Epithelial cell of proximal tubule (primary cell): ENCODE data around the gene AP1S3. TPM values are rescaled to one million over a fixed set of nuclear protein-coding genes. Genes with fewer than 3 reads are reported as not detected.
"Not testable (repeated sequence)": the region's sequence is repeated elsewhere in the genome, so short reads cannot be mapped to it uniquely, and the experiment has no call there.

Experiments
- DNase-seq: peaks from one replicate; pipeline ENCODE4 v3.0.0-alpha.2; 2011; ENCODE audit warnings: low read depth
- H3K4me3 ChIP-seq: 2 replicates; pipeline ENCODE4 v1.5.1; 2011; ENCODE audit warnings: low read depth, mild to moderate bottlenecking, low read length
- total RNA-seq: library from RNA; depleted of rRNA; stranded (reverse); fragments of >200 nt; gene quantifications from 2 replicates; pipeline ENCODE4 v1.2.3, GENCODE V29; 2015
- TF ChIP-seq, protein P1 (sequence below): conservative IDR thresholded peaks from 2 replicates; pipeline ENCODE4 v1.5.1; 2012; ENCODE audit warnings: low read depth, mild to moderate bottlenecking, low read length

AP1S3 gene
- total RNA-seq, 1 donor from 2014 or later = 28.8 TPM

- TF ChIP-seq, protein P1, sequence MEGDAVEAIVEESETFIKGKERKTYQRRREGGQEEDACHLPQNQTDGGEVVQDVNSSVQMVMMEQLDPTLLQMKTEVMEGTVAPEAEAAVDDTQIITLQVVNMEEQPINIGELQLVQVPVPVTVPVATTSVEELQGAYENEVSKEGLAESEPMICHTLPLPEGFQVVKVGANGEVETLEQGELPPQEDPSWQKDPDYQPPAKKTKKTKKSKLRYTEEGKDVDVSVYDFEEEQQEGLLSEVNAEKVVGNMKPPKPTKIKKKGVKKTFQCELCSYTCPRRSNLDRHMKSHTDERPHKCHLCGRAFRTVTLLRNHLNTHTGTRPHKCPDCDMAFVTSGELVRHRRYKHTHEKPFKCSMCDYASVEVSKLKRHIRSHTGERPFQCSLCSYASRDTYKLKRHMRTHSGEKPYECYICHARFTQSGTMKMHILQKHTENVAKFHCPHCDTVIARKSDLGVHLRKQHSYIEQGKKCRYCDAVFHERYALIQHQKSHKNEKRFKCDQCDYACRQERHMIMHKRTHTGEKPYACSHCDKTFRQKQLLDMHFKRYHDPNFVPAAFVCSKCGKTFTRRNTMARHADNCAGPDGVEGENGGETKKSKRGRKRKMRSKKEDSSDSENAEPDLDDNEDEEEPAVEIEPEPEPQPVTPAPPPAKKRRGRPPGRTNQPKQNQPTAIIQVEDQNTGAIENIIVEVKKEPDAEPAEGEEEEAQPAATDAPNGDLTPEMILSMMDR = no peak
- no peak for DNase-seq
- no peak overlapping the region for H3K4me3 ChIP-seq
Measured at GRCh38 chr2:223824301-223824700, 13.1 kb downstream of the AP1S3 start.

GRCh38 chr2:223822818-223823217, 14.6 kb downstream of the AP1S3 start:
- no peak overlapping the region for H3K4me3 ChIP-seq
- TF ChIP-seq, protein P1 = no peak
- no peak for DNase-seq

- no peak overlapping the region for H3K4me3 ChIP-seq
- TF ChIP-seq, protein P1 = no peak
- DNase-seq = no peak
Measured at GRCh38 chr2:223820549-223820948, 16.8 kb downstream of the AP1S3 start.

- no peak for DNase-seq
- TF ChIP-seq, protein P1 = no peak
- H3K4me3 ChIP-seq = no peak overlapping the region
Measured at GRCh38 chr2:223819891-223820290, 17.5 kb downstream of the AP1S3 start.

DNA sequence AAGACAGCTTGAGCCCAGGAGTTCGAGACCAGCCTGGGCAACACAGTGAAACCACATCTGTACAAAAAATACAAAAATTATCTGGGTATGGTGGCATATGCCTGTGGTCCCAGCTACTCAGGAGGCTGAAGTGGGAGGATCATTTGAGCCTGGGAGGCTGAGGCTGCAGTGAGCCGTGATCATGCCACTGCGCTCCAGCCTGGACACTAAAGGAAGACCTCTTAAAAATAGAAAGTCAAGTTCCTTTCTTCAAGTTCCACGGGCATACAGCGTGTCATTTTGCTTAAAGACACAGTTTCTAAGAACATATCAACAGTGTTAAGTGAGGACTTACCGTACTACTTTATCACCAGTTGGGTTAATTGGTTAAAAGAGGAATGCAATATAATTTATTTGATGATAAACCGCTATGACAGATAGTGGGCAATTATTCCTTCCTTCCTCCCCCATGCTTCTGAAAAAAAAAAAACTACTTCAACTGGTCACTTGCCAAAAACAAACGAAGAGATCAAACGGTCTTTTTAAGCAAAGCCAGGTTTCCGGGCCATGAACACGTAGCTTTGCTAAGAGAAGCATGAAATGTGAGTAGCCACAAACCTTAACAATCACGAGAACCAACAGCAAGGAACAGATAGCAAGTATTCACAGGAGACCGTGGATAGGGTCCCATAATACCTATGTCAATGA, 21.4 kb downstream of the AP1S3 start:
- peak overlapping the region; percentile 5 for H3K4me3 ChIP-seq
- TF ChIP-seq, protein P1 = no peak
- DNase-seq = peak; percentile 86

GRCh38 chr2:223815186-223815883, 22.0 kb downstream of the AP1S3 start:
- DNase-seq = peak; percentile 99
- peak overlapping the region; percentile 5 for H3K4me3 ChIP-seq
- TF ChIP-seq, protein P1 = no peak

DNA sequence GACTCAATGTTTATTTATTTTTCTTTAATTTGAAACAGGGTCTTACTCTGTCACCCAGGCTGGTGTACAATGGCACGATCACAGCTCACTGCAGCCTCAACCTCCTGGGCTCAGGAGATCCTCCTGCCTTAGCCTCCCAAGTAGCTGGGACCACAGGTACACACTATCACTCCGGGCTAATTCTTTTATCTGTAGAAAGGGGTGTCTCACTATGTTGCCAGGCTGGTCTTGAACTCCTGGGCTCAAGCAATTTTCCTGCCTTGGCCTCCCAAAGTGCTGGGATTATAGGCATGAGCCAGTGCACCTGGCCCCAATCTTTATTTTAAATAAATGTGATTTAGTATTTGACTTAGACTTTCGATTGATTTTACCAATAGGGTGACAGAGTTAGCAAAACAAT, 22.6 kb downstream of the AP1S3 start:
- DNase-seq = not testable (repeated sequence)

More for the DNA sequence above, 22.6 kb downstream of the AP1S3 start:
- not testable (repeated sequence) for H3K4me3 ChIP-seq
